ENCODE results near the gene KDM4B.

KDM4B gene

GRCh38 chr19:5081443-5082161 is 112.7 kb downstream of the KDM4B start:
- FAIRE-seq = no peak
- no peak for DNase-seq (ENCODE audit: insufficient read length, low spot score)

- DNase-seq (ENCODE audit: insufficient read length, low spot score) = no peak
- FAIRE-seq = no peak
Observed at GRCh38 chr19:5083547-5083965, 114.6 kb downstream of the KDM4B start.

- no peak for DNase-seq (ENCODE audit: insufficient read length, low spot score)
- no peak for FAIRE-seq
Observed at GRCh38 chr19:5085566-5085965, 116.7 kb downstream of the KDM4B start.

GRCh38 chr19:5086230-5086629 is 117.3 kb downstream of the KDM4B start:
- FAIRE-seq (no peak), DNase-seq (ENCODE audit: insufficient read length, low spot score) (no peak)

- FAIRE-seq = no peak
Observed at GRCh38 chr19:5086725-5087439, 118.0 kb downstream of the KDM4B start.

GRCh38 chr19:5089283-5089682 is 120.4 kb downstream of the KDM4B start:
- DNase-seq (ENCODE audit: insufficient read length, low spot score) = no peak
- no peak for FAIRE-seq

More at GRCh38 chr19:5086725-5087439, 118.0 kb downstream of the KDM4B start:
- DNase-seq (ENCODE audit: insufficient read length, low spot score) = no peak

GRCh38 chr19:5090465-5091017 is 121.6 kb downstream of the KDM4B start:
- no peak for FAIRE-seq
- DNase-seq (ENCODE audit: insufficient read length, low spot score) = no peak

GRCh38 chr19:5091018-5091683 is 122.2 kb downstream of the KDM4B start:
- DNase-seq (ENCODE audit: insufficient read length, low spot score) = no peak
- no peak for FAIRE-seq

- no peak for DNase-seq (ENCODE audit: insufficient read length, low spot score)
Observed at GRCh38 chr19:5091684-5092480, 123.0 kb downstream of the KDM4B start.

GRCh38 chr19:5092481-5092843 is 123.5 kb downstream of the KDM4B start:
- FAIRE-seq (no peak), DNase-seq (ENCODE audit: insufficient read length, low spot score) (no peak)

More at GRCh38 chr19:5091684-5092480, 123.0 kb downstream of the KDM4B start:
- no peak for FAIRE-seq

GRCh38 chr19:5093297-5093928 is 124.5 kb downstream of the KDM4B start:
- FAIRE-seq = no peak
- DNase-seq (ENCODE audit: insufficient read length, low spot score) = no peak

- DNase-seq (ENCODE audit: insufficient read length, low spot score) = no peak
- FAIRE-seq = no peak
Observed at GRCh38 chr19:5093948-5094718, 125.2 kb downstream of the KDM4B start.

GRCh38 chr19:5094768-5095567 is 126.1 kb downstream of the KDM4B start:
- FAIRE-seq (no peak), DNase-seq (ENCODE audit: insufficient read length, low spot score) (no peak)

- FAIRE-seq (no peak), DNase-seq (ENCODE audit: insufficient read length, low spot score) (no peak)
Observed at GRCh38 chr19:5095568-5095850, 126.6 kb downstream of the KDM4B start.

GRCh38 chr19:5096536-5096935 is 127.6 kb downstream of the KDM4B start:
- FAIRE-seq (no peak), DNase-seq (ENCODE audit: insufficient read length, low spot score) (no peak)

GRCh38 chr19:5097331-5097930 is 128.5 kb downstream of the KDM4B start:
- FAIRE-seq (no peak), DNase-seq (ENCODE audit: insufficient read length, low spot score) (no peak)

GRCh38 chr19:5097959-5098623 is 129.2 kb downstream of the KDM4B start:
- no peak for FAIRE-seq

GRCh38 chr19:5098646-5099045 is 129.7 kb downstream of the KDM4B start:
- FAIRE-seq (no peak), DNase-seq (ENCODE audit: insufficient read length, low spot score) (no peak)

More at GRCh38 chr19:5097959-5098623, 129.2 kb downstream of the KDM4B start:
- DNase-seq (ENCODE audit: insufficient read length, low spot score) = no peak

Data from GM19239 (cell line).